ENCODE results near the gene TNFAIP8.

Gene TNFAIP8

GRCh38 chr5:119346394-119346793, 9.4 kb upstream of the TNFAIP8 start:
- DNase-seq (ENCODE audit: low read depth in 2 of 2) = no peak

- DNase-seq (ENCODE audit: low read depth in 2 of 2) = no peak
Measured at GRCh38 chr5:119347574-119347973, 8.2 kb upstream of the TNFAIP8 start.

DNA sequence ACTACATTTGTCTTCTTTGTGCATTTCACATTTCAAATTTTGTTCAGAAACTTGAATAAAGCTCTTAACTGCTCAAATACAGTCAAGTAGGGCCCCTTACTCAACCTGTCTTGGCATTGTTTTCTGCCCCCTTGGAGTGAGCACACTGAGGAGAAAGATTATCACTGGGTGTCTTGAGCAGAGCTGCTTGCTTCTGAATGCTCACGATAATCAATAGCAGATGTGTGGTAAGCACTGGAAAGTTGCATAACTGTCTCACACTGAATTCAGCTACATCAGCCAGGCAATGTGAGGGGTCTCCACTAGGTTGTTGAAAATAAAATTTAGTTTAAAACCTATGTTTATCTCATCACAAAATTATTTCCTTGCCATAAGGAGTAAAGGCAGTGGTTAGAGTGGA, 7.8 kb upstream of the TNFAIP8 start:
- no peak for DNase-seq (ENCODE audit: low read depth in 2 of 2)

- no peak for DNase-seq (ENCODE audit: low read depth in 2 of 2)
Measured at GRCh38 chr5:119353213-119353612, 2.6 kb upstream of the TNFAIP8 start.

GRCh38 chr5:119353686-119354366, 2.0 kb upstream of the TNFAIP8 start:
- no peak for DNase-seq (ENCODE audit: low read depth in 2 of 2)

- no peak for DNase-seq (ENCODE audit: low read depth in 2 of 2)
Measured at GRCh38 chr5:119354537-119355243, 1.1 kb upstream of the TNFAIP8 start.

DNA sequence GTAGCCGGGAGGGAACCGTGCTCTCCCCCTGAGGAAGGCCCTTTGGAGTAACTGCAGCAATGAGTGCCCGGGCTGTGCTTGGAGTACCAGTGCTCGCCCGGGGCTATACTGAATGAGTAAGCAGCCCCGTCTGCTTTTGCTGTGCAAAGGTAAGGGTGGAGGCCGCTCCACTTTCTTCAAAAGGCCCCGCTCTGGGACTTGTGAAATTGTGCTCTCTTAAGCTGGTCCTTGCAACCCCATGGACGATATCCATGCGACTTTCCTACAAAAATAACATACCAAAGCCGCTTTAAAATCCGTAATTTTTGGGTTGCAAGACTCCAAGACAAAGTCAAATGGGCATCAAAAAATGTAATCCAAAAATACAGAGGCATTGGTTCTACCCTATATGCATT, 578 bp upstream of the TNFAIP8 start:
- no peak for DNase-seq (ENCODE audit: low read depth in 2 of 2)

DNA sequence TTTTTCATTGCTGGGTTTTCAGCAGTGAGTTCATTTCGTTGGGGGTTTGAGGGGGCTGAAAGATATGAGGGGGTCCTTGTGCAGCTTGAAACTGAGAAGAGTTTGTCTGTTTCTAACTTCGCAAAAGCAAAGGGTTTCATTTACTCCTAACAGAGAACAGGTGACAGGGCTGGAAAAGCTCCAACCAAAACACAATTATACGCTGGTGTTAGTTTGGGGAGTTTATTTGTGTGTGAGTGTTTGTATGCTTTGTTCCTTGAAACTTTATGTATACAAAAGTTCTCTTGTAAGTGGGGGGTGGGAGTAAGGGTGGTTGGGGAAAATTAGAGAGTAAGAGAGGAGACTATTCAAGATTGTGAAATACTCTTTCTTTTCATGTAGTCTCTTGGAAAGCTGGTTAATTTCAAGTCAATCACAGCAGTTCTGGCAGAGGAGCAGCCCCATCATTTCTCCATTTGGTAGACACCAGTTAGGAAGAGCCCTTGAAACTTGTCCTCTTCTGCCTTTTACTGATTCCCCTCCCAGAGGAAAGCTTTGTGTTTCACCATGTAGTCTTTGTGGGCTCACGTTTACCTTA, 881 bp downstream of the TNFAIP8 start:
- no peak for DNase-seq (ENCODE audit: low read depth in 2 of 2)

DNA sequence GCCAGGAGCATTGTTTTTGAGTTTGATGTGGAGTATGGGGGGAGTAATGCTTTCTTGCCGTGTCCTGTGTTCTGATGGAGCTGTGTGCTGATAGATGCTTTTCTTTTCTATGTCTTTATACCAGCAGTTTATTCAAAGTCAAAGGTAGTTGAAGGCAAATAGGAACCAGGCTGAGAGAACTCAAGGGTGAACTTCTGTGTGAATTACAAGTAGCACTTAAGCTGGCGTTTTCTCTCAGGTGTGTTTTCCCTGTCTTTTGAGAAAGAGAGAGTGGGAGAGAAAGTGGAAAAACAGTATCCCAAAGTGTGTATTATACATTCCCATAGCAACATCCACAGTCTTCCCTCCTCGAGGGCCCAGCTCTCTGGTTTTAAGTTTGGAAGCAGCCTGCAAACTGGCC, 1.5 kb downstream of the TNFAIP8 start:
- DNase-seq (ENCODE audit: low read depth in 2 of 2) = no peak

DNA sequence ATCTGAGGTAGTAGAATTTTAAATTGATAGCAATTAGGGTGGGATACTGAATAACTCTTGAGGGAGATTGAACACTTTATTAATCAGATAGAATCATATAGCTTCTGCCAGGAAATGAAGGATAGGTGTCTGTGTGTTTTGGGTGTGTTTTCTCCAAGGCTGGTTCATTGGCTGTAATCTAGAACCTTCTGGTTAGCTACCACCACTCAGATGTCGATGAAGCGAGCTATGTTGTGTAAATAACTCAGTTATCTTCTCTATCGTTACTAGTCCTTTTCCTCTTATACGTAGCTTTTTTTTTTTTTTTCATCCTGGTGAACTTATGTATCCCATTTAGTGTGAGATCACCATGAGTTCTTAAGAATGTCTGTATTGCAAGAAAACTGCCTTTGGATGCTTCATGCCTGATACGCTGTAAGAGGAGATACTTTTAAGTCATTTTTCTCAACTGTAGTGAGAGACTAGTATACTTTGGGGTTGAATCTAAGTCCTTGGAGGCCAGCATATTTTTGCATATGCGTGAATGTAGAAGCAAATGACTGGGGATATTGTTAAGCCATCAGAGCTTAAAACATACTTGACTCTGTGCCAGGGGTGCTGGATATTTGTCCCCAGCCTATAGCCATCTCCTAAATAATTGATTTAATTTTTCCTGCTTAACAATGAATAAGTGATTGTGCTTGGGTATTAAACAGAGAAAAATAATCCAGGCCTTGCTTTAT, 2.1 kb downstream of the TNFAIP8 start:
- DNase-seq (ENCODE audit: low read depth in 2 of 2) = no peak

GRCh38 chr5:119358530-119358900, 2.7 kb downstream of the TNFAIP8 start:
- DNase-seq (ENCODE audit: low read depth in 2 of 2) = no peak

GRCh38 chr5:119358901-119359603, 3.2 kb downstream of the TNFAIP8 start:
- DNase-seq (ENCODE audit: low read depth in 2 of 2) = no peak

GRCh38 chr5:119359737-119360413, 4.1 kb downstream of the TNFAIP8 start:
- DNase-seq (ENCODE audit: low read depth in 2 of 2) = no peak

DNA sequence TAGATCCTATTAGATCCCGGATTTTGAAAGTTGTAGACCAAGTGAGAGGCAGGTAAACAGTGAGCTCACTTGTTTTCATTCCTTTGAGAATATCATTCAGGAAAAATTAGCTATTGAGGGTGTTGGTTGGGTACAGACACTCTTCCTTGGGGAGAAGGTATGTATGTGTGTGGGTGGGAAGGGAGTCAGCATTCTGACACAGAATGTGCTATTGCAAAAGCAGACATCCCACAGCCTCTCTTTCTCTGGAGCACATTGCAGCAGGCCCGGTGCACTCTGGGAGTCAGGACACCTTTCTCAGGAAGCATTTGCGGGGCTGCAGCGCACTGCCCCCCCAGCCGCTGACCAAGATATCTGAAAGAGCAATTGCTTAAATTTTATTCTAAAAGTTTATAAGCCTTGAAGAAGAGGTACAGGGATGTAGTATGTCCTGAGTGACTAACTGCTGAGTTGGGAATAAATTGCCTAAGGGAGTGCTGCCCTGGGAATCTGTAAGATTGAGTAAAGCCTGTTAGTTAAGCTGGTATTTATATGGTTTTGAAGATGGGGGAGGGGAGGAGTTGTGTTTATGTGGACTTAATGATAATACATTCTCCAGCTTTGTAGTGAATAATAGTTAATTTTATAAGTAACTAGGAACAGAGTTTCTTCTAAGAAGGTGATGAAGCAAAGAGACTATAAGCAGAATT, 5.2 kb downstream of the TNFAIP8 start:
- no peak for DNase-seq (ENCODE audit: low read depth in 2 of 2)

DNA sequence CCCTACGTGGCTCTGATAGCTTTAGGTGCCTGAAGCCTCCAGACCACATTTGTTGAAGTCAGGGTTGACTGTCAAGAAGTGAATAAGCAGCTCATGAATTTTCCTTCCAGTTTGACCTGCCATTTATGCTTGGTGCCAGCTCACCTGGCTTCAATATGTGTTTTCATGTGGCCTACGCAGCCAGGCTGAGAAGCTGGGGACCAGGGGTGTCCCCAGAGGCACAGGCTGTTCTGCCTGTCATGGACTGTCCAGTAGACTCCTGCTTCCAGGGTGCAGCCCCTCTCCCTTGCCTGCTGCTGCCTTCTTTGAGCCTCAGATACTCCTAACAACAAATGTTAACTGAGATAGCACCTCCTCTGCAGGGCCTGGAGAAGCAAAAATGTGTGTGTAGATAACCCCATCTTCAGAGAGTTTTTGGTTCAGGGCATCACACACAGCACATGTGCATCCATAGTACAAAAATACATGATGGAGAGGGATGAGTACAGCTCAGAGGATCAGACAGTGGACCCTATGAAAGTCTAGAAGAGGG, 5.8 kb downstream of the TNFAIP8 start:
- no peak for DNase-seq (ENCODE audit: low read depth in 2 of 2)

- DNase-seq (ENCODE audit: low read depth in 2 of 2) = no peak
Measured at GRCh38 chr5:119362714-119363113, 6.9 kb downstream of the TNFAIP8 start.

DNA sequence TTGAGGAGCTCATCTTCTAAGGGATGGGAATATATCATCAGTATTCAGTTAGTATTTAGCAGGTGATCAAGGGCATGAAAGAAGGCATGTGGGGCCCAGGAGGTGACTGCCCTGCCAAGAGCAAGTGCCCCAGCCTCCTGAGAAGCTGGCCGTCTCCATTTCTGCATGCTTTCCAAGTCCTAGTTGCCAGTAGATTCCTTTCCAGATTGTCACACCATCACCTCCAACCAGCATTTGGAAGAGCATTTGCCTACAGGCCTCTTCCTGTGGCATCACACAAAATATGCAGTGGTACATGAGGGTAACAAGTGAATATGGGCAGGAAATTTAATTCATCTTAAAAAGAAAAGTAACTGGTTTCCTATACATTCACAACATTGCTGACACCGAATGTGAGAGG, 7.5 kb downstream of the TNFAIP8 start:
- DNase-seq (ENCODE audit: low read depth in 2 of 2) = no peak

DNA sequence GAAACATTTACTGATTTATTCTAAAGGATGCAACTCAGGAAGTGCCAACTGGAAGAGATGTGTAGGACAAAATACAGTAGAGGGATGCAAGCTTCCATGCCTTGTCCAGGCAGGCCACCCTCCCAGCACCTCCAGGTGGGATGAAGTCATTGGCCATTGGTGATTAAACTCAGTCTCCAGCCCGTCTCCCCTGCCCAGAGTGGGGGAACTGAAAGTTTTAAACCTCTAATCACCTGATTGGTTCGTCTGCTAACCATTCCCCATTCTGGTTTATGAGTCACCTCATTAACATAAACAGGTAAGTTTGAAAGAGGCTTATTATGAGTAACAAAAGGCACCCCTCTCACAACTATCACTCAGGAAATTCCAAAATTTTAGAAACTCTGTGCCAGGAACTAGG, 8.1 kb downstream of the TNFAIP8 start:
- DNase-seq (ENCODE audit: low read depth in 2 of 2) = no peak

DNA sequence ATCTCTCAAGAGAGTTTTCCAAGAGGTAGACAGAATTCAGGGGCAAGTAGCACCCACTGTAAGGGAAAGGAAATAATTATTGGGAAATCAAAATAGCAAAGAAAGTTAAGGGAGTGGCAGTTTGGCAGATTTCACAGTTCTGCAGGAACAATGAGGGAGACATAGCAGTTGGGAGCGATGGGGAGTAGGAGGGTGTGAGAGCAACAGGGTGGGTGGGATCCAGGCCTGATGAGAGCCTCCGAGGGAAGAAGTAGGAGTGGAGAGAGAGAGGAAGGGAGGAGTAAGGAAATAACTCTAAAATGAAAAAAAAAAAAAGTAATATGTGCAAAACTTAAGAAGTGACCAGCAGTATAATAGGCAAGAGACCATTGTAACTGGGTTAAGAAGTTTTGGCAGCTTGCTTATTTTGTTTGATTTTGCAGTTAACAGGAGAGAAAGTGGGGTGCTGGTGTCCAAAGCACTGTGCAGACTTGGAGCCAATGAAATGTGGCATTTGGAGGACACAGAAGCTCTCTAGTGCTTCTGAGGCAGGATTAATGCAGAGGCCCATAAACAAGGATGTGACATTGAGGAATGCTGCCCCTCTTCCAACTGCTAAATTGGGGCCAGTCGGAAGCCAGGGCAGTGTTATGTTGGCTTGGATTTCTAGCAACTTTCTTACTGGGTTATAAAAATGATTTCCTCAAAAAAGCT, 10.2 kb downstream of the TNFAIP8 start:
- DNase-seq (ENCODE audit: low read depth in 2 of 2) = no peak

DNA sequence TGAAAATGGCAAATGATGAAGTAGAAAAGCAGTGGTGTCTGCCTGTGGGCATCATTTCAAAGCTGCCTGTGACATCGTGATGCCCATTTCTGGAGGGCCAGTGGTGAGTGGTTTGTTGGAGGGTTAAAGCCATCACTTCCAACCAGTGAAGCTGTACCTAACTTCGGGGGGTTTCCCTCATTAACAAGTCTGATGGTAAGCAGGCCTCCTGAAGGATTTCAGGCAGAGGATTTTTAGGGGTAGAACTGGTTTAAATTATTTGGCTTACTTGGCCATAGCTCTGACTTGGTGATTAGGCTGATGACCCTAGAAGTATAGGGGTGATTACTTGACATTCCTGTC, 10.7 kb downstream of the TNFAIP8 start:
- no peak for DNase-seq (ENCODE audit: low read depth in 2 of 2)
